HG02884 (cell line): ENCODE measurements around the gene GSE1.

Source experiments
- ATAC-seq: cut with Tn5 transposase; IDR thresholded peaks from one replicate; pipeline ENCODE4 v1.9.1; 2021; ENCODE audit warnings: mild to moderate bottlenecking, moderate library complexity; ENCODE audit not compliant: unreplicated experiment

The GSE1 gene

DNA sequence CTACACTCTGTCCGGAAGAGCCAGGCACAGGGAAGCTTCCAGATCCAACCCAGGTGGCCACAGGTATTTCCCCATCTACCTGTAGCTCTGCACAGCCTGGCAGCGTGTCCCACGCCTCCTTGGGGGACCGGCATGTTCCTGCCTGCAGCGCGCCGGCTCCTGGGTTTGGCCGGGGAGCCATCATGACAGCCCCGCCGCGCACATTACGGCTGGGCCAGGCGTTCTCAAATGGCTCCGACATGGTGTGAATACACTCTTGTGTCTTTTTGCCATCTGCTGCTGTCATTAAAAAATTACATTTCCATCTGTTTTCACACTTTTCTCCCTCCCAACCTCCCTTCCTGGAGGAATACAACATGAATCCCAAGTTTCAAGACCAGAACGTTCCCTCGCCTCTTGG, 83.7 kb downstream of the GSE1 start:
- ATAC-seq, result no peak

DNA sequence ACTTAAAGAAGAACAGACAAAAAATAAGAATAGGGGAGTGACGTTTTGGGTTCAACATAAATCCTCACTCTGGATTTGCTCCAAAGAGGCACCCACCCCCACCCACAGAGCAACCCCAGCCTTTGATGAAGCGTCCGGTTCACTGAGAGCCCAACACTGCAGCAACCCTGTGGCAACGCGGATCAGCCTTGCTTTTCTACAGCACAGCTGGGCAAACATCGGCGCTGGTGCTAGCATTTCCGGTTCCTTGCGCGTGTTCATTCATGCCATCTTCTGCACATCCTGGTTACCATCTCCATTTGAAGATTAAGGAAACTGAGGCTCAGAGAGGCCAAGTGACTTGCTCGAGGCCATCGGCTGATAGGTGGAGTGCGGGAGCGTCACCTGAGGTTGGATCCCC, 84.3 kb downstream of the GSE1 start:
- ATAC-seq, result no peak

DNA sequence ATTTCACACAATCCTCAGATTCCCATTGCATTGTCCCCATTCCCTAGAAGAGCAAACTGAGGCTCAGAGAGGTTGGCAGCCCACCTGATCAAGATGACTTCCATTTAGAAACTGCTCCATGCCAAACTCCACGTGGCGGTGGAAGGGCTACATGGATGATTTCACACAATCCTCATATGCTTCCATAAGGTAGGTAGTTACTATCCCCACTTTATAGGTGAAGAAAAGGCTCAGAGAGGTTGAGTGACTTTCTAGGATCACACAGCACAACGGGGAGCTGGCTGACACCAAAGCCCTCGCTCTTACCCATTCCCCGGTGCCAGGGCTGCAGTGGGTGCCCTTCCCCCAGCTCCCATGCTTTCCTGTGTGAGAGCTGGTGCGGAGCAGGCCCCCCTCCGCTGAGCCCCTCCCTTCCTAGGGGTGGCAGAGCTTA, 85.4 kb downstream of the GSE1 start:
- no peak for ATAC-seq

DNA sequence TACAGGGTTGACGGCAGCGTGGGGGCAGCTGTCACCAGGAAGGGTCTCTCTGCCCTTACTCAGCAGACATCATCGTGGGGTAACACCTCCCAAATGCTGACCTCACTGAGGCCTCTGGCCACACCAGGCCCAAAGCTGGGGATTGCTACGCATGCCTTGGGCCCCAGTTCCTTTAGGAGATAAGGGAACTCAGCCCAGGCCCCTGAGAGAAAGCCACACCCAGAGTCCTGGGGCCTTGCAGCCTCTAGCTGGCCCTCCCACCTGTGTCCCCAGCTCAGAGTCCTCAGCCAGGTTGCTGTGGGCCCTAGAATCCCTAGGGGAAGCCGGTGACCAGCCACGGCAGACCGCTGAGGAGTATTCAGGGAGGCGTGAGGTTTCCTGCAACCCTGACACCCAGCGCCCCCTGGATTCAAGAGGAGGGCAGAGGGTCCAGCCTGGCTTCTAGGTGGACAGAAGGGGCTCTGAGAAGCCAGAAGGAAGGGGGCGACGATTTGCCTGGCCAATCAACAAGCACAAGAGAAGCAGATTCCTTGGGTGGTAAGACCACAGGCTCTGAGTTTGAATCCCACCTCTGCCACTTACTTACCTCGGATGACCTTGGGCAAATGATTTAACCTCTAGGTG, 85.9 kb downstream of the GSE1 start:
- no peak for ATAC-seq

DNA sequence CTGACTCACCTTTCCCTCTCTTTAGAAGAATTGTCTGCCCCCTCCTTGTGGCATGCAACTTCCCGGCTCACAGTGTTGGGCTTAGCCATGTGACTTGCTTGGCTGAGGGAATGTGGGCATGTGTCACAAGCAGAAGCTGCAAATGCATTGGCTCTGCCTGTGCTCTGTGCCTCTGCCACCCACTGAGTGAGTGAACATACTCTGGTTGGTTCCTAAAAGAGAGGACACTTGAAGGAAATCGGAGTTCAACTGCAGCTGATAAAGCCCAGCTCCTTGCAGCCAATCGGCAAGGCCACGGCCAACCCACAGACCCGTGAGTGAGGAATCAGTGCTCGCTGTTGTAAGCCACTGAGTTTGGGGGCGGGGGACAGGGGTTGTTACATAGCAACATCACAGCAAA, 86.5 kb downstream of the GSE1 start:
- no peak for ATAC-seq

DNA sequence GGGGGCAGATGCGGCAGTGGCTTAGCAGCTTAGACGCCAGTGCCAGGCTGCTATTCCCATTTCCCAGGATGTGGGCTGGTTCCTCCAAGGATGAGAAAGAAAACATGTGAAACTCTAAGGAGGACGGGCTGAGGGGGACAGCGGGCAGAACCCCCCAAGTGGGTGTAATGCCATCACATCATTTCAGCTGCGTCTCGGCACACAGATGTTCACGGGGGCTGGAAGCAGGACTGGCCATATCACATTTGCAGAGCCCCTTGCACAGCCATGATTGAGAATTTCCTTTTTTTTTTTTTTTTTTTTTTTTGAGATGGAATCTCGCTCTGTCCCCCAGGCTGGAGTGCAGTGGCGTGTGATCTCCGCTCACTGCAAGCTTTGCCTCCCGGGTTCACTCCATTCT, 90.9 kb downstream of the GSE1 start:
- ATAC-seq, result no peak

DNA sequence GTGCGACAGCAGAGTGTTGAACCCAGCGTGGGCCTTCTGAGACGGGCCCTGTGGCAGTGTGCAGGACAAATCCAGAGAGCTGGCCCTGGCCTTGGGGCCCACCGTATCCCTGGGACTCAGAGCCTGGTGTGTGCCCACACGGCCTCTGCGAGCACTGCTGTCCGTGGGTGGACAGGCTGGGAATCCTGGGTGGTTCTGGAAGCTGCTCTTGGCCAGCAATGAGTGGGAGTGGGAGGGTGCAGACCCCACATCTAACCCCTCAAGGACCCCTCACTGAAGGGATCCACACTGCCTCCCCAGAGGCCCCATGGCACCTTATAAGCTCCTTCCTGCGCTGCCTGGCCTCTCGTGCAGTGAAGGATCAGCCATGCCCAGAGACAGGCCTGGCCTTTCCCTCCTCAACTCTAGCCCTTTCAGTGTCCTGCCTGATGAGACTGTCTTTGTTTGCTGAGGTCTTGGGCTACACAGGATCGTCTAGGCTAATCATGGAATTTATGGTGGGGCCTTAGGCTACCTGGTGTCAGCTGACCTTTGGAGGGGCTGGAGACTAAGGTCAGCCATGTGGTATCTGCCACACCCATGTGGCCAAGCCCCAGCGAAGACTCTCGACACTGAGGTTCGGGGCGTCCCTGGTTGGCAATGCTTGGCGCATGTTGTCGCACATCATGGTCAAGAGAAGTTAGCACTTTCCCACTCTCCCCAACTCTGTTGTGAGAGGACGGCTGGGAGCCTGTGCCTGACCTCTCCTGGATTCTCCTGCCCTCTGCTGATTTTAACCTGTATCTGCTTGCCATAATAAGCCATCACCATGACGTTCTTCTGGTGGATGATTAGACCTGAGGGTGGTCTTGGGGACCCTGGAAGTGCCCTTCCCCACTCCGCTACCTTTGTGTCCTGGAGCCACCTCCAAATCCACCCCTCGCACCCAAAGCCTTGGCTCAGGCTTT, 92.1 kb downstream of the GSE1 start:
- ATAC-seq, result no peak

DNA sequence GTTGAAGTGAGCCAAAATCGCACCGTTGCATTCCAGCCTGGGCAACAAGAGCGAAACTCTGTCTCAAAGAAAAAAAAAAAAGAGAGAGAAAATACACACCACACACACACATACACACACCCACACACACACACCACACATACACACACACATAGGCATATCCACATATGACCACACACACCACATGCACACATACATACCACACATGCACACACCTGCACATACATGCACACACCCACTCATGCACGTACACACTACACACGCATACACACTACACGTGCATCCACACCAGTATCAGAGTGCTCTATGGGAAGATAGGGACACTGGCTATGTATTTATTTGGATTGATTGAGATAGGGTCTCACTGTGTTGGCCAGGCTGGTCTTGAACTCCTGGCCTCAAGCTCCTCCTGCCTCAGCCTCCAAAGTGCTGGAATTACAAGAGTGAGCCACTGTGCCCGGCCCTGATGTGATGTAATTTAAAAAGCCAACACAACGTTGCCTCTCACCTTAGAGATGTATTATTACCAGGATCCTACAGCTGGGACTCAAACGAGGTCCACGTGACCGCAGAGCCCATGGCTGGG, 93.4 kb downstream of the GSE1 start:
- no peak for ATAC-seq

DNA sequence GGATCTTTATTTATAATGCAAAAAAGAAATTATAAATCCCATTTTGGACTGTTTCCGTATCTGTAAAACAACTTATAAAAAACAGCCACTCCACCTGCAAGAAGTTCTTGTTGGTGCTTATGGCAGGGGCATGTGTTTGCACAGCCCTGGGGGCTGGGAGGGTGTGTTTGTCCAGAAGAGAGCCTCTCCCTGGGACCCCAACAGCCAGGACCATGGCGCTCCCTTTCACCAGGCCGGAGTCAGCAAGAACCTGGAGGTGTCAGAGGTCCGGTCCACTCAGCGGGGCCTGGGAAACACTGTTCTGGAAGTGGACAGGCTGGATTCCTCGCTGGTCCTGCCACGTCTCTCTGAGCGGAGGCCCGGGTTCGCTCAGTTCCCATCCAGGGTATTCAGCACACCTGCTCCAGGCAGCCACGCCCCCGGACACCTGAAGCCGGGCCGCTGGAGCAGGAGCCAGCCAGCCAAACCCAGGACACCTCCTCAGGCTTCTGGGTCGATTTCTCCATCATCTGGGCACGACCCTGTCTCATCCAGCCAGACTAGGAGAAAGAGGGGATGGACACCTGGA, 94.5 kb downstream of the GSE1 start:
- no peak for ATAC-seq

DNA sequence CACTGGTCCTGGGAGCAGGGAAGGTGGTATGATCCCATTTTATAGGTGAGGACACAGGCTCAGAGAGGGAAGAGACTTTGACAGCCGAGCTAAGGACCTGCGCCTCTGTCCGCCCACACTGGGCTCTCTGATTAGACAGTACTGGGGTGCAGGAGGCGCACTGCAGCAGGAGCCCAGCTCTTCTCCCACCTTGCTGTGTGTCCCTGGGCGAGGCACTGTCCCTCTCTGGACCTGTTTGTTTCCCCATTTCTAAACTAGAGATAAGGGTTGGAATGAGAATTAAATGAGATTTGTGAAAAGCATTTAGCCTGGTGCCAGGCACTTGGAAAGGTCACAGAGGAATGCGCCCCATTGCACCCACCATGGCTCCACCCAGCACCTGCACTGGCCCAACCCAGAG, 95.2 kb downstream of the GSE1 start:
- no peak for ATAC-seq

DNA sequence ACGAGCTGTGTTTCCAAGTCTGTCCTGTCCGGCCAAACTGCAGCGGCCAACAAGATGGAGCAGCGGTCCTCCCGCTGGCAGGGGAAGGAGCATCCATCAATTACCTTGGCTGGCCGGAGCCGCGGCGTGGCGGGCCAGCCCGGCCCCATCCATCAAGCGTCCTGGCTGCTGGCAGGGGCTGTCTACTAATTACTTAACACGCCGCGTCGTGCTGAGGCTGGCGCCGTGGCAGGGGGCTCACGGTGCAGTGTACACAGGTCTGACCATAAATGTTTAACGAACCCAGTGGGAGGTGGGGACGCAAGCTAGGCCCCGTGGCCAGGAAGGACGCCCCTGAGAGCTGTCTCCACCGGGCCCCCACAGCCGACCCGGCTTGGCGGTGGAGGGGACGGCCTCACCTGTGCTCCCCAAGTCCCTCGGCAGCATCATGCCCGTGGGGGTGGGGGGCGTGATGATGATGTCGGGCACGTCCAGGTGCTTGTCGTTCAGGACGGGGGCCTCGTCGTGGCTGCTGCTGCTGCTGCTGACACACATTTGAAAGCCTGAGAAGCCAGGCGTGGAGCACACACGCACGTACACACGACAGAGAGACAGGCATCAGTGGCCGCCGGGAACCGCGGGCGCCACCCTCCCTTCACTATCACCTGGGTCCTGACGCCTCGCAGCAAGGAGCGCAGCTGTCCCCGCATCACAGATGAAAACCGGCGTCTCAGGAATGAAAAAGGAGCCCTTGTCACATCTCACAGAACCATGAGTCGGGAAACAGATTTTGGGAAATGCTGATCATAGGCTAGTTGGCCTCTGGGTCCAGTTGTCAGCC, 96.9 kb downstream of the GSE1 start:
- ATAC-seq, result no peak

DNA sequence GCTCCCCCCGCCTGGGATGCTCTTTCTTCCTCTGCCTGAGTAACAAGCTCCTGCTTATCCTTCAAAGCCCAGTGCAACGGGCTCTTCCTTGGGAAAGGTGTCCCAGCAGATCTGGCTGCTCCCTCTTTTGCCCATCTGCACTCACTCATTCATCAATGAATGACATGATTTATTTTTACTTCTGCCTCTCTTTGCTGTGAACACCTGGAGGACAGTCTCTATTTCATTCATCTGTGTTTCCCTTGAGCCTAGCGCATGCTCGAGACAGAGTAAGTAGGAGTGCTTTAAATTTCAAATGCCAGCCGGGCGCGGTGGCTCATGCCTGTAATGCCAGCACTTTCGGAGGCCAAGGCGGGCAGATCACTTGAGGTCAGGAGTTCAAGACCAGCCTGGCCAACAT, 97.6 kb downstream of the GSE1 start:
- ATAC-seq, result no peak

DNA sequence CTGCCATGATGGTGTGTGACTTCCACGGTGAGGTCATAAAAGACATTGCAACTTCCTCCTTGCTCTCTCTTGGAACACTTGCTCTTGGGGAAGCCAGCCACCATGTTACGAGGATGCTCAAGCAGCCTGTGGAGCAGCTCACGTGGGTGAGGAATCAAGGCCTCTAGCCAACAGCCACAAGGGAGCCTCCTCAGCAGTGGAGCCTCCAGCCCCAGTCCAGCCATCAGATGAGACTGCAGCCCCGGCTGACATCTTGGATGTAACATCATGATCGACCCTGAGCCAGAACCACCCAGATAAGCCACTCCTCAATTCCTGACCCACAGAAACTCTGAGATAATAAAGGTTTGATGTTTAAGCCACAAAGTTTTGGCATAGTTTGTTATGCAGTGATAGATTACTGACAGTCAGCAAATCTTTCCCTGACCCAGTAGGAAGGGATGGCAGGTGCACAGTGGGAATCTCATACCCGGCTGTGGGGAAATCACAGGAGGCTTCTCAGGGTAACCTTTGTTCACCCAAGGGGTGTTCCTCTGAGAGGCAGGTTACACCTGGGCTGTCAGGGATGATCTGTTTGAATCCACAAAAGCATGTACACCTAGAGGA, 99.0 kb downstream of the GSE1 start:
- no peak for ATAC-seq

DNA sequence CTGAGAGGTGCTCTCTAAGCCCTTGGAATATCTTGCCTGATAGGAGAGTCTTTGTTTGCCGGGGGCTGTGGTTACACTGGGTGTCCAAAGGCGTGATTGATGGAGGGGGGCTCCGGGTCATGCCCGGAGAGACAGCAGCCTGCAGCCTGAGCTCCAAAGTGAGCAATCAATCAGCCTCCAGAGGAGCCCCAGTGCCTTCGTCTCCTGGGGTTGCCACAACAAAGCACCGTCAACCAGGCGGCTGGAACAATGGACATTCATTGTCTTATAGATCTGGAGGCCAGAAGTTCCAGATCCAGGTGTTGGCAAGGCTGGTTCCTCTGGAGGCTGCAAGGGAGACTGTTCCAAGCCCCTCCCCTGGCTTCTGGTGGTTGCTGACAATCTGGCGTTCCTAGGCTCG, 99.7 kb downstream of the GSE1 start:
- no peak for ATAC-seq

DNA sequence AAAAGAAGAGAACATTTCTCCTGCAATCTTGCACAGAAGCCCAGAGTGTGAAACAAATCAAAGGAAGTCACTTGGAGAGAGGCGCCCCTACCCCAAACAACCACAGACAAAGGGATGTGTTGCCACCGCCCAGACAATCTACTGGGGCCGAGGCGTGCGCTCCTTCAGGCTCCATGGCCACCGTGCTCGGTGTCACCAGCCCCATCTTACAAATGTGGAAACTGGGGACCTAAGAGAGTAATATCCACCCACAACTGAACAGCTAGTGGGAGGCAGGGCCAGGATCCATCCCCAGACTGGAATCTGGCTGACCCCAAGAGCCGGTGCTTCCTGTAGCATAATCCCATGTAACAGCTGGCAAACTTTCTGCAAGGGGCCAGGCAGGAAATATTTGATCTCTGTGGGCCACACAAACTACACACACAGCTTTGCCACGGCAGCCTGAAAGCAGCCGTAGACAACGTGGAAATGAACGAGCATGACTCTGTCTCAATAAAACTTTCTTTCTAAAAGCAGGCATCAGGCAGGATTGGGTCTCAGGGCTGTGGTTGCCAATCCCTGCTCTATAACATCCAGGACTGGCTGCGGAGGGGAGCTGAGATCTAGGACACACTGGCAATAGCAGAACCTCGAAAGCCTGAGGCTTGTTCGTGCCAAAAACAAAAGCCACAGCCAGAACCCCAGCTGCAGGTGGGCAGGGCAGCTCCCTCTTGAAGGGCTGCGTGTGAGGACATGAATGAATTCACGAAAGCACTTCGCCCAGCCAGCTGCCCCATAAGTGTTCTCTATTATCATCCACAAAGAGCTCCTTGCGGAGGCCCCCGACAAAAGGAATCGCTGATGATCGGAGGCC, 102.3 kb downstream of the GSE1 start:
- ATAC-seq, result no peak

DNA sequence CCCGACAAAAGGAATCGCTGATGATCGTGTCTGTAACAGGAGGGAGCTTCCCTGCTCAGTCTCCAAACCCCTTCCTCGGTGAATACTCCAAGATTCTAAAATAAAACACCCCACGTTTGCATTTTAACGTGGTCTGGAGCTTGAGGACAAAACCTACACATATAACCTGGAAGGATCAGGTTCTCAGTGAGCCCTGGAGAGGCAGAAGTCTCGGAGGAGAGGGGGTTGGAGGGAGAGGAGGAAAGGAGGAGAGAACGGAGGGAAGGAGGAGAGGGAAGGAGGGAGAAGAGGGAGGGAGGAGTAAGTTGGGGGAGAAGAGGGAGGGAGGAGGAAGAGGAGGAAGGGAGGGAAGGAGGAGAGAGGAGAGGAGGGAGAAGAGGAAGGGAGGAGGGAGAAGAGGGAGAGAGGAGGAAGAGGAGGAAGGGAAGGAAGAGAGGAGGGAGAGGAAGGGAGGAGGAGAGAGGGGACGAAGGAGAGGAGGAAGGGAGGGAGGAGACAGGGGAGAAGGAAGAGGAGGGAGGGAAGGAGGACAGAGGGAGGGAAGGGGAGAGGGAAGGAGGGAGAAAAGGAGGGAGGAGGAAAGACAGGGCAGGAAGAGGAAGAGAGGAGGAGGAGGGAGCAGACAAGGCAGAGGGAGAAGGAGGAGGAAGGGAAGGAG, 103.0 kb downstream of the GSE1 start:
- ATAC-seq, result no peak

DNA sequence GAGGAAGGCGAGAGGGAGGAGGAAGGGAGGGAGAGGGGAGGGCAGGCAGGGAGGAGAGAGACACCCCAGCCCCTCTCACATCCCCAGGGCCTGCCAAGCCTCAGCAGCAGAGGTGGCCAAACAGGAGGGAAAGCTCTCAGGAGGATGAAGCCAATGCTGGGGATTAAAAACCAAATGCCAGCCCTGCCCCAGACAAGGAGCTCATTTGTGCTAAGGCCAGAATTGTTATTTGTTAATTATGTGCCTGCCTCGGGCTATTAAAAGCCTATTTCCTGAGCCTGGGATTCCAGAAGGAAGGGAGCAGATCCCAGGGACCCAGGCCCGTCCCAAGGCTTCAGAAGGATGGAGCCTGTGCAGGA, 103.5 kb downstream of the GSE1 start:
- ATAC-seq, result no peak

DNA sequence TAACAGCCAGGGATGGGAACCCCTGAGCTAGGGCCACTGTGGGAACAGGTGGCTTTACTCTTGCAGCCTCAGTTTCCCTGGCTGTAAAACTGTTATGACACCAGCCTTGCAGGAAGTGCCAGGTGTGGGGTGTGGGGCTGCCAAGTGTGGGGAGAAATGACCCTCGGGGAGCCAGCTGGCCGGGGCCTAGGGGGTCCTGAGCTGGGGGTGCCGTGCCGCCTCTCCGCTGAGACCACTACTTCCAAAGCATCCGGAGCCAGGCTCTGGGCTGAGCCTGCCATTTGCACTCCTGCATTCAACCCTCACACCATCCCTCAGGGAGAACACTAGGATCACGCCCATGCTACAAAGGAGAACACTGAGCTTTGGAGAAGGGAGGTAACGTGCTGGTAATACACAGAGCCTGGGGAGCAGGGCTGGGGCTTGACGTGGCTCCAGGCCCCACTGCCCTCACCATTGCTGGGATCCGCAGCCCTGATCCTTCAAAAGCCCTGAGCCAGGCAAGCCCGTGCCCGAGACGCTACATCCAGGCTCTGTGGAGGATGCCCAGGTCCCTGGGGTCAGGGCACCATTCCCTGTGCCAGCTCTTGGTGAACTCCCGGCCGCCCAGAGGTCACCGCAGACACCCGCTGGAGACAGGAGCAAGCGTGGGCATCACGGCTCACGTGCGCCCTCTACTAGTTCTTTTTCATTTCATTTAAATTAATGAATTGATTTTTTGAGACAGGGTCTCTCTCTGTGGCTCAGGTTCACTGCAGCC, 104.5 kb downstream of the GSE1 start:
- ATAC-seq, result no peak

DNA sequence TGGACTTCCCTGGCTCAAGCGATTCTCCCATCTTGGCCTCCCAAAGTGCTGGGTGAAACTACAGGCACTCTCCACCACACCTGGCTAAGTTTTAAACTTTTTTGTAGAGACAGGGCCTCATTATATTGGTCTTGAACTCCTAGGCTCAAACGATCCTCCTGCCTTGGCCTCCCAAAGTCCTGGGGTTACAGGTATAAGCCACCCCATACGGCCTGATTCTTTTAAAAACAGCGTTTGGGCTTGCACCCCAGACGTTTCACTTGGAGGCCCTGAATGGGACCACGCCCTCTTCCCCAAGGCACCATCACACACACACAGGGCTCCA, 105.0 kb downstream of the GSE1 start:
- ATAC-seq, result no peak
